HG03378 (cell line): ENCODE data around the gene HOXB13.
"Not testable (repeated sequence)": the region's sequence is repeated elsewhere in the genome, so short reads cannot be mapped to it uniquely, and the experiment has no call there.

Experiments
- ATAC-seq: cut with Tn5 transposase; IDR thresholded peaks from one replicate; pipeline ENCODE4 v1.9.1; 2021; ENCODE audit warnings: mild to moderate bottlenecking, moderate library complexity; ENCODE audit not compliant: unreplicated experiment

The HOXB13 gene

GRCh38 chr17:48726916-48727286 is 1.6 kb downstream of the HOXB13 start:
- ATAC-seq = no peak

GRCh38 chr17:48726114-48726915 is 2.2 kb downstream of the HOXB13 start:
- ATAC-seq = no peak

DNA sequence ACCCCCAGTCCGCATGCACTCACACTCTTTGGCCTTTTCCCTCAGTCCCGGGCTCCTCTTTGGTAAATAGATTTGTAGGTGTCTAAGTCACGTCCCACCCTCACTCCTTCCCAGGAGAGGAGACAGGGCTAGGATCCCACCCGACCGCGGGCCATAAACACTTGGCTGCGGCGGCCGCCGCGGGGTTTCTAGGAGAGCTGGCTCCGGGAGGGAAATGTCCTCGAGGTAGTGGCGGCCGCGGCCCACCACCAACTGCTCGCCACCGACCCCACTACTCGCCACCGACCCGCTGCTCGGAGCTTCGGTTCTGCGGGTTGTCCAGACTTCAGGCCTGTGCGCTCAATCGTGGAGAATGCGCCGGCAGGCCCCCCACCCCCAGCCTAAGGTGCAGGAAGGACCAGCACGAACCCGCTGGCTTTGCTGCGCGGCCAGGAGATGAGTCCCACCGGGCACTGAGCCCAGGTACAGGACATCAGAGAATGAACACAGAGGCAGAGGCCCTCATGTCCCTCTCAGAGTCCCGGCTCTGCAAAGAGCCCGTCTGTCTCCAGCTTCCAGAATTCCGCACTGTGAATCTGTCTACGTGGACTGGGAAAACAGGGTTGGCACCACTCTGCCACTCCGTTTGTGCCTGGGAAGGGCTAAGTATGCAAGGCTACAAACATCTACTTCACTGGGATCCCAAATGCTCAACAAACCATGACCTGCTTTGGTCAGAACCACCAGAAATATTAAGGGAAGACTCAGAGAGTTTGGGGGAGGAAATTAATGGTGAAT is 3.1 kb downstream of the HOXB13 start:
- ATAC-seq = no peak

DNA sequence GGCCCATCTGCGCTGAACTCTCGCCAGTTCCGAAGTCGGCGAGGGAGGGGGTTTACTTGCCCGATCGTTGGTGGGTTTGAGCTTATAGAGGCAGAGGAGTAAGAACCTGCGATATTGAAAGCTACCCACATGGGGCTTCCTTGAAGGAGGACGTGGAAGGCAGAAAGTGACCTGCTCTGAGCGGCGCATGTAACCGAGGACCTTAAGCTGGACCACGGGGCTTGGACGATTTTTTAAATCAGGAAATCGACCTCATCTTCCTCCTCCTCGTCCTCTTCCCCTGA is 3.6 kb downstream of the HOXB13 start:
- ATAC-seq = no peak

GRCh38 chr17:48724251-48725003 is 4.1 kb downstream of the HOXB13 start:
- no peak for ATAC-seq

GRCh38 chr17:48723423-48724250 is 4.9 kb downstream of the HOXB13 start:
- ATAC-seq = no peak

DNA sequence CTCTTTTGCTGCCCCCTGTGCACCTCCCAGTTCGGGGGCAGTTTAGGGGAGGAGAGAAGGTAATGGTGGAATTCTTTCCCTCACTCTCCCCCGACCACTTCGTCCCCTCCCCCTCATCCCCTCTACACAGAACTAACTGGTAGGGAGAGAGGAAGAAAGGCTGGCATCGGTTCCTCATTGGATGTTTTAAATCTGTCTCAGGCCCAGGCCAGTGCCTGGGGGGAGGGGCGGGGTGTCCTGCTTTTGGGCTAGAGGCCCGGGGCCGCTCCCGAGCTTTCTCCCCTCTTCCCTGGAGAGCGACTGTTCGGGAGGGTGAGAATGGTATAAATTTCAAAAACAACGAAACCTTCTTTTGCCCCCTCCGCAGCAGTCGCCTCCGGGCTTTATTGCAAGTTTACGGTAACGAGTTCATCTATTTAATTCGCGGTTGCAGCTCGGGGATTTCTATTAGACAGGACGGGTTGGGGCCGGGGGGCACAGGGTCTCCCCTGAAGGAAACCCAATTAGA is 5.6 kb downstream of the HOXB13 start, which contains the start of gene PRAC2:
Gene PRAC2, plus strand, starts transcription at position 271 of the 508 bp plus-strand sequence. CDS start 1,226 bp downstream, outside the sequence.
- ATAC-seq = no peak

- ATAC-seq = no peak
Measured at GRCh38 chr17:48722201-48722907, 6.2 kb downstream of the HOXB13 start, which contains the start of gene PRAC1. TSS of gene PRAC1 (minus strand) at chr17:48722518. CDS start at chr17:48722392, 126 bp downstream.

DNA sequence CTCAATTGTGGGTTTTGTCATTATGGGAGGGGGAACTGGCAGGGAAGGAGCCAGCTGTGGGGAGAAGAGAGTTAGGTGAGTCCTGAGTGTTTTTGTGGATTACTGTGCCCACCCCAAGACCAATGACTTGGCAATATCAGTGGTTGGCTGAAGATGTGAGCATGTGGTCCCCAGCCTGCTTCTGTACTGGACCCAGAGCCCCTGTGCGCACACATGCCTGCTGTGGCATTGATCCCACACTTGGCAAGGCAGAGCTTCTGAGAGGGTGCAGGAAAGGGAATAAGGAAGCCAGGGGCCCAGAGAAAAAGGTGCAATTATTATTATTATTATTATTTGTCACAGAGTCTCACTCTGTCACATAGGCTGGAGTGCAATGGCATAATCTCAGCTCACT is 7.5 kb downstream of the HOXB13 start:
- ATAC-seq = no peak

- ATAC-seq = no peak
Measured at GRCh38 chr17:48720266-48721008, 8.1 kb downstream of the HOXB13 start.

DNA sequence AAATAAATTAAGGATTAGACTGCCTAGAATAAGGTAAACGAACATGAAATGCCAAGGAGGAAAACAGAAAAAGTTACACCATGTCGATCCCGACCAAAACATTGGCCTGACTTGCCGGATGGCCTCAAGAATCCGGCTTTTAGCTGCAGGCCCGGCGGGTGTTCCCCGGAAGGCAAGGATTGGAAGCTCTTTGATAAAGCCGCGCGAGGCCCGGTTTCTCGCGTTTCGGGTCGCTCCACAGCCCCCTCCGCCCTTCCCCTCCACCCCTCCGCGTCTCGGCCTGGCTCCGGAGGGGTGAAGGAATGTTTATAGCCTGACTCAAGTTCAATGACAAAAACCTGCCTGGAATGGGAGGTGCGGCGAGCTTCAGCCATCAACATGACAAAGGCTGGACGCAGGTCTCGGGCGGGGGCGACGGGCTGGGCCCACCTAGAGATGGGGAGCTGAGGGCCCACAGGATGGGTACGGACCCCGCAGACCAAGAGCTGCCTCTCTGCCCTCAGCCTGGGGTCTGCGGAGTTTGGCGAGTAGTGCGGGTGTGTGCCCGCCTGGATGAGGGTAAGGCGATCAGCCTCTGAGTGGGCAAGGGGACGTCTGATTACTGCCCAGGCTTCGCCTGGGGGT is 8.8 kb downstream of the HOXB13 start:
- ATAC-seq = no peak

DNA sequence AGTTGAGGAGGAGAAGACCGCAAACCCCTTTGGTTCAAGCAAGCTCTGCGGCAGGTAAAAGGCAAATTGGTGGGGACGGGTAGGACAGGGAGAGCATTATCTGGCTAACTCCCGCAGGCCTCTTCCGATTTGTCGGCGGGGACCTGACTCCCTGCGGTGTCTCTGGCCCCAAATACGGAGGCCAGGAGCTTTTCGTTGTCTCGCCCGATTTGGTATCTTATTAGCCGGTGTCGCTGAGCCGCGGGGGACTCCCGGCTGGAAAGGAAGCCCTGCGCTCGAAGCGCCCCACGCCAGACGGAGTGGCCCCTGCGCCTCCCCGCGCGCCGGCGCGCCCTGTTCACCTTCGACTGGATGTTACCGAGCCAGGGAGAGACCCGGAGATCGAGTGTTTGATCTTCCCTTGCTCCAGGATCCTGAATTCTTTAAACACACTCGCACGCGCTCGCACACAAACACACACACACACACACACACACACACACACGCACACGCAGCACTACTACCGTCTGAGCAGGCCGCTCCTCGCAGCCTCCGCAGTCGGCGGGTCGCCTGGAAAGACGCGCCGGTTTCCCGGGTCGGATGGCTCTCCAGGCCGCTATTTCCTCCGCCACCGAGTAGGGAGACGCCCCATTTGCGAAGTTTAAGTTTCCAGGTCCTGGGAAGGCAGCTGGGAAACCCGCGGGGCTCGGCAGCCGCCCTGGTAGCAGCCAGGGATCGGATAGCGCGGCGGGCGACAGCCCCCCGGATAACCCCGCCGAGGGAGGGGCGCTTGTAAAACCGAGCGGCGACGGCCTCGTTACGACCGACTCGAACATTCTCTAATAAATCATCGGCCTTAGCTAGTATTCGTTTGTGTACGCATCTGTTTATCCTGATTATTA is 9.5 kb downstream of the HOXB13 start:
- ATAC-seq = no peak

- ATAC-seq = no peak
Measured at GRCh38 chr17:48718227-48718760, 10.3 kb downstream of the HOXB13 start.

GRCh38 chr17:48717367-48718226 is 11.0 kb downstream of the HOXB13 start:
- no peak for ATAC-seq

DNA sequence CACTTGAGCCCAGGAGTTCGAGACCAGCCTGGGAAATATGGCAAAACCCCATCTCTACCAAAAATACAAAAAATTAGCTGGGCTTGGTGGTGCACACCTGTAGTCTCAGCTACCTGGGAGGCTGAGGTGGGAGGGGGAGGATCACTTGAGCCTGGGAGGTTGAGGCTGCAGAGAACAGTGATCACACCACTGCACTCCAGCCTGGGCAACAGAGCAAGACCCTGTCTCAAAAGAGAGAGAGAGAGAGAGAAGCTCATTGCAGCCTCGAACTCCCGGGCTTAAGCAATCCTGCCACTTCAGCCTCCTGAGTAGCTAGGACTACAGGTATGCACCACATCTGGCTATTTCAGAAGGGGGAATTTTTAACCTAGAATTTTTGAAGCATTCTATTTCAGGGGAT is 12.0 kb downstream of the HOXB13 start:
- ATAC-seq = not testable (repeated sequence)
